Amygdala (tissue), 56 donors: ENCODE measurements around the gene KIAA0232.
"Not testable (repeated sequence)": the region's sequence is repeated elsewhere in the genome, so short reads cannot be mapped to it uniquely, and the experiment has no call there.

Experiments
- DNase-seq, 56 donors: peaks; one replicate each; lab custom pipeline; 2025; lab: John Stamatoyannopoulos, UW

KIAA0232 gene

DNA sequence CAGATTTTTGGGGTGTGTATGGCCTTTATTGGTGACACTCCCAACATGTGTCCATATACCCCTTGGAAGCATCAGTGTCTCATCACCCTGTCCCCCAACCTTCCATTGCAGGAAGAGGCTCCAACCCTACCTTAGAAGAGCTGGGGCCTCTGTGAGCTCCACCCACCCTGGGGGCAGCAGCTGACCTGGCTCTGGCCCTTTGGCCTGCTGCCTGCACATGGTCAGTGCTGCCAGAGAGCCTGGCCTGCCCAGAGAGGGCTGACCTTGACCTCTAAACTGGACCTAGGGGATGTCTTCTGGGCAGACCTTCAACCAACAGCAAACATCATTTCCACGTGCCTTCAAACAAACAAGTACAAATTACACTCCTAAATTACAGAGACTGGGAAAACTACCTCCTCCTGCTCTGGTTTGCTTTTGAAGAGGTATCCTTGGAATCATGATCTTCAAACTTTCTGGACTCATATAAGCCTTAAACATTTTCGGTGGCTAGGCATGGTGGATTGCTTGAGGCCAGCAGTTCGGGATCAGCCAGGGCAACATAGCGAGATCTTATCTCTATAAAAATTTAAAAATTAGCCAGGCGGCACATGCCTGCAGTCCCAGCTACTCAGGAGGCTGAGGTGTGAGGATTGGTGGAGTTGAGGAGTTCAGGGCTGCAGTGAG lies 27.3 kb upstream of the KIAA0232 start:
- no peak for DNase-seq

DNA sequence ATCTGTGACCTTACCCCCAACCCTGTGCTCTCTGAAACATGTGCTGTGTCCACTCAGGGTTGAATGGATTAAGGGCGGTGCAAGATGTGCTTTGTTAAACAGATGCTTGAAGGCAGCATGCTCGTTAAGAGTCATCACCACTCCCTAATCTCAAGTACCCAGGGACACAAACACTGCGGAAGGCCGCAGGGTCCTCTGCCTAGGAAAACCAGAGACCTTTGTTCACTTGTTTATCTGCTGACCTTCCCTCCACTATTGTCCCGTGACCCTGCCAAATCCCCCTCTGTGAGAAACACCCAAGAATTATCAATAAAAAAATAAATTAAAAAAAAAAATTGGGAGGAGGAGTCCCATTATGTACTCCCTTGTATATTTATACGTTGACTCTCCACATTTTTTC lies 26.2 kb upstream of the KIAA0232 start:
- not testable (repeated sequence) for DNase-seq

DNA sequence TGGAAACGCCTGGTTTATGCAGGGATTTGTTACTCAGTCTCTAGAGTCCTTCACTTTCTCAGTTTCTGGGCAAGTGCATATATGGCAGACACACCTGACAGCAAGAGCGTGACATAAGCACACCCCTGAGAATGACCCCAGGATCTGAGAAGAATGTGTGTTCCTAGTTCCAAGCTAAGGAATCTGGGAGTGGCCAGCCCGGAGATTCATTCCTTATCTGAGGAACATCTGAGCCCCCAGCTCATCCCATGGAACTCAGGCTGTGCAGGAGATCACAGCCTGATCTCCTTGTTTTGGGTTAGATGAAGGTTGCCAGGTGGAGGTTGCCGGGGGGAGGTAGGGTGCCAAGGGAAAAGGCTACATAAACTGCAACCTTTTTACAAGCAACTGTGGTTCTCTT lies 23.8 kb upstream of the KIAA0232 start:
- no peak for DNase-seq

DNA sequence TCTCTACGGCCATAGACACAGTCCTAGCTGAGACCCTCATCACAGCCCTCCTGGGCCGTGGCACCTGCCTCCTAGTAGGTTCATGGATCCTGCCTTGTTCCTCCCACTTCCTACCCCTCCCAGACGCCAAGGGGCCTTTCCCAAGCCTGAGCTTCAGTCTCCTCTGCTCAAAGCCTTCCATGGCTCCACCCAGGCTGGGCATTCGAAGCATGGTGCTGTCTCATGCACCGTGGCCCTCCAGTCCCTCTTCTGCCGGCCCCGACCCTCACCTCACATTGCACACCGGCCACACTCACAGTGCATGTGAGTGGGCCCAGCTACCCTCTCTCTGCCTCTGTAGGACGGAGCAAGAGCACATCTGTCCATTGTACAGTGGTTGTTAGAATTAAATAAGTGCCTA lies 21.7 kb upstream of the KIAA0232 start:
- no peak for DNase-seq

DNA sequence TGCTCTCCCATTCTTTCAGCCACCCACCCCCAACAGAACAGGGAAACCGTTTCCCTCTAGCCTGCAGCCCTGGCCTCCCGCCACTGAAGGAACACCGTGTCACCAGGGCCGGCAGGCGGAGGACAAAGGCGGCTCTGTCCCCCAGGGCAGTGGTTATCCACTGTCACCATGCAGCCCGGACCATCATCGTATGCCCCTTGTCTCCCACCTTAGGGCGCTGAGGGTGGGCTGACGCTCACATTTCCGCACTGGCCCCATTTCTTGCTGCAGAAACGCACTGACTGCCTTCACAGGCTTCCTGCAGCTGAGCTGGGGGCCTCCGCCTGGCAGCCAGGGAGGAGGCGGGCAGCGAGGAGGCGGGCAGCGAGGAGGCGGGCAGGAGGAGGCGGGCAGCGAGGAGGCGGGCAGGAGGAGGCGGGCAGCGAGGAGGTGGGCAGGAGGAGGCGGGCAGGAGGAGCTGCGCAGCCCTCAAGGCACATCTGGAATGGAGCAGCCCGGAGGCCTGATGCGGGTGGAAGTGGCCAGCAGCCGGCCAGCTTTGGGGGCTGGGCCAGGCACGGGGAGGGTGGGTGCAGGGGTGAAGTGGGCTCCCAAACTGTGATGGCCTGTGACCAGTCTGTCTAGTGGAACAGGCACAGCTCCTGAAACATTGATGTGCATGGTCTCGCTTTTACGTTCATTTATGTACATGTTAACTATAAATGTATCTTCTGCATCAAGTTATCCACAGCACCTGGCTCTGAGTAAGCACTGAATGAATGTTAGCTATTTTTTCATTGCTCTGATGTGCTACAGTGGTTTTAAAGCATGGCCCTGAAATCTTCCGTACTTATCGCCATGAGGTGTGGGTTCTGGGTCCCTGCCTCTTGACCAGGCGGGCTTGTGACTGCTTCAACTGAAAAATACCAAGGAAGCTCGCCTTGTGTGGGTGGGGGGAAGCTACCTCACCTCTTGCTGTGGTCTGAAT lies 20.6 kb upstream of the KIAA0232 start:
- DNase-seq, result peak in 38 of 56 donors; percentile 35 to 87 (median 62)

DNA sequence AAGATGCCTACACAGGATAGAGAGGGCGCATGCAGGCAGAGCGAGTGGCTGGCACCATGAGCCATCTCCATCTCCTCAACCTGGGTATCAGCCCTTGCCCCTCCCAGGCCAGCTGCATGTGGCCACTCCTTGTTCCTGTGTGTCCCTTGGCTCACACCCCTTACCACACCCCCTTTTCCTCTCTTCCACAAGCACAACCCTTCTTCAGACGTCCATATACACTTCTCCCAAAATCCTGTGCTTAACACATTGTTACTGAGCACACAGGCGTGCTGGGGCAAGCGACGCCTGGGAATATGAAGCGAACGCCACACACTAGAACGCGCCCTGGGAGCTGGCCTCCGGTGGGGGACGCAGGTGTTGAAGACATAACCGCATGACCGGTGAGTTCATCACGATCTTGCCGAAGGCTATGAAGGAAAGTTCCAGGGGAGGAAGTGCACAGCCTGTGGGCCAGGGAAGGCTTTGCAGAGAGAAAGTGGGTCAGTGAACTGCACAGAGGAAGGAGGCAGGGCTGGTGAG lies 19.1 kb upstream of the KIAA0232 start:
- no peak for DNase-seq

DNA sequence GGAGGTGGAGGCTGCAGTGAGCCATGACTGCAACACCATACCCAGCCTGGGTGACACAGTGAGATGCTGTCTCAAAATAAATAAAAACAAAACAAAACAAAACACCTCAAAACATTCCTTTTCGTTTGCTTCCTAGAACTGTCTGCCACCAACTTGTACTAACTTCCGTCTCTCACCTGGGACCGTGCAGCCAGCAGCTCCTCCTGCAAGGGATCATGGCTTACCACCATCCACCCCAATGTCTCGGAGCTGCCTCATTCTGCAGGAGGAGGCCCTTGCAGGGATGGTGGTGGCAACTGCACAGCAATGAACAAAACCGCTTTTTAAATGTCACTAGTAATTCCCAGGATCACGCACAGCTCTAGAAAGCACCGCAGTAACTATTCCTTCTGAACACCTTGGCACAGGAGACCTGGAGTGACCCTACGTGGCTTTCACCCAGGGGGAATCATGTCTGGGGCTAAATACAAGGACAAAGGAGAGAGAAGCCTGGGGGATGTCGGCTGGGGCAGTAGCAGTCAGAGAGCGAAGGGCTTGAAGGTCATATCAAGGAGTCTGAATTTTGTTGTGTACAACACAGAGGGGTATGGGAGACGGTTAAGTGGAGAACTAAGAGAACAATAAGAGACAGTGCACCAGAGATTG lies 17.4 kb upstream of the KIAA0232 start:
- DNase-seq, result no peak

DNA sequence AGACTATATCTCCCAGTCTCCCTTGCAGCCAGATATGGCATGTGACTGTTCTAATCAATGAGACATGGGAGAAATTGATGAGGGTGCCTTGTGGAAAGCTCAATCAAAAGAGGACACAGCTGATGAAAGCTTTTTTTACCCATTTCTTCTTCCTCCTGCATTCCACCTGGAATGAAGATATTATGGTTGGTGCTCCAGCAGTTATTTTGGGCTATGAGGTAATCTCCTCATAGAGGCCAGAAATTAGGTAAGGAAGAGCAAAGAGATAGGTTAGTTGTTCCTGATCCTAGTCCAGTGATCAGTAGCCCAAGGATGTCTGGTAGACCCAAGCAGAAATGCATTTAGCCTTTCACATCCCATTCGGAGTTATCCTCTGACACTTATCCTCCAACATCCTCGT lies 16.8 kb upstream of the KIAA0232 start:
- no peak for DNase-seq

DNA sequence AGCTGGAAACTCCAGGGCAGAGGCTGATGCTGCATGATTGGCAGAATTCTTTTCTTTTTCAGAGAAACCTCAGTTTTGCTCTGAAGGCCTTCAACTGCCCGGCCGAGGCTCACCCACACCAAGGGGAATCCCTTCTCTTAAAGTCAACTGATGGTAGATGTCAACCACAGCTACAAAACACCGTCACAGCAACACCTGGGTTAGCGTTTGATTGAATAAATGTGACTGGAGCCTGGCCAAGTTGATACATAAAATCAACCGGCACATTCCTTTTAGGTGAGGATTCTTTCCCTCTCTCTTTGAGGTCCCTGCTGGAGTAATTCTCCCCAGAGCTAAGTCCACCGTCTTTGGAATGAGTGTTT lies 15.2 kb upstream of the KIAA0232 start:
- no peak for DNase-seq

DNA sequence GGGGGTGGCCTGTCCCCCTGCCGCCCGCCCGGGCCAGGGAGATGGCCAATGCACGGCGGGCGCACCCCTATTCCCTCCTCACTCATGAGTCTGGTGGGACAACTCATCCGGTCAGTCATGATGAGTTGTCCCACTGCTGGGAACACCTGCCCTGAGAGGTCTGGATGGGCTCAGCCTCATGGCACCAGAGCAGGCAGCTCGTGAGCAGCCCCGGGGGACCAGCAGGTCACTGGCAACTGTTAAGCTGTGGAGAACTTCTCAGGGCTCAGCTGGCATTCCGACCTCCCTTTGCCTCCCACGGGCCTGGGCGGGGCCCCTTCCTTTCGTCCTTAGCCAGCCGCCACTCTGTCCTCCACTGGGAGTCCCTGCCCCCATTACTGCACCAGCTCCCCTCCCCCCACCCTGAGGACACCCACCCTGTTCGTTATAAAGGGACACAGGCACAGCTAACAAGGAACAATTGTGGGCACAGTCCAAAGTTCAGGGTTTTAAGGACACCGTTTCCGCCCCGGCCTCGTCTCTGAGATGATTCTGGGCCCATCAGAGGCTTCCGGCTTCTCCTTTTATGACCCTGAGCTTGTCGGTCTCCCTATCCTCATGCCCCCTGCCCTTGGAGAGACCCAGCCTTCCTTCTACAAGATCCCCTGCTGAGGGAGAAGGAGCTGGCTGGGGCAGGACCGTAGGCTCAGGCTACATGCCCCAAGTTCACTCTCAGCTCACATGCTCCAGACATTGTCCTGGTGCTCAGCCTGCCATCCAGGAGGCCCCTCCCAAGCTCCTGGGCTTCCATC lies 14.6 kb upstream of the KIAA0232 start:
- DNase-seq, result no peak

DNA sequence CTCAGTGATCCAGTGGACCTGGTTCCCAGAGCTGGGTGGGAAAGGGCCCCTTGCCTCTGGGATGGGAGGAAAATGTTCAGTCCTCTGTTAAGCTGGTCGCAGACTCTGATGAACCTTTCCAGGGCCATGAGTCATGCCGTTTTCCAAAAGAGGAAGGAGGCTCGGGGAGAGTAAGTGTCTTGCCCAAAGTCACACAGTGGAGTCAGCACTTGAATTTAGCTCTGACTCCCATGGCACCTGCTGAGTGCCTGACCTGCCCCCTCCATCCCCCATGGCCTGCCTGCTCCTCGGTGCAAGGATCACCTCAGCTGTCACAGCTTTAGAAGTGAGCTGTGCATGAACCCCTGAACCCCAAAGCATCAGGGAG lies 14.0 kb upstream of the KIAA0232 start:
- no peak for DNase-seq

DNA sequence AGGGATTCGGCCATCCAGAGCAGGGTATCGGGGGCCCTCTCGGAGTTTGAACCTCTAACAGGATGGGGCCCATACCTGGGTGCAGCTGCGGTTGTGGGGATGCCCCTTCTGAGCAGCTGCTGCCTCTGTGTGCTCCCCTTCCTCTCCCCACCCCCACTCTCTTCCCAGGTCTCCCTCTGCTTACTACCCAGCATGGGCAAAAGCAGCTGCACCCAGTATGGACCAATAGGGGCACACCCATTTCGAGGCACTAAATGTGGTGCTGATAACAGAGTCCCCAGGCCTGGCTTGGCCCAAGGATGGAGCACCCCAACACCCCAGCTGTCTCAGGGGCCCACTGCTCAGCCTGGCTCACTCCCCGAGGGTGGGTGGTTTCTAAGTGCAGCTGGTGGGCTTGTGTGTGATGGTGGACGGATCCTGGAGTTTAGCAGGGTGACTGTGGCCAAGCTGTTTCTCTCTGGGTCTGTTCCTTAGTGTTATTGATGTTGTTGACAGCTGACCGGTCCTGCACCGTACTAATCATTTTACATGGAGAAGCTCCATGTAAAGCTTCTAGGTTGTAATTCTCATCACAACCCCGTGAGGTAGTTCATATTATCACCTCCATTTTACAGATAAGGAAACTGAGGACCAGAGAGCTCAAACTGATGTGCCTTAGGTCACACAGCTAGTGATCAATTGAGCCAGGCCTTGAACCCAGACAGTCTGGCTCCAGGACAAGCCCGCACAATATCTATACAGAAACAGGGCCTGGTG lies 13.1 kb upstream of the KIAA0232 start:
- no peak for DNase-seq

DNA sequence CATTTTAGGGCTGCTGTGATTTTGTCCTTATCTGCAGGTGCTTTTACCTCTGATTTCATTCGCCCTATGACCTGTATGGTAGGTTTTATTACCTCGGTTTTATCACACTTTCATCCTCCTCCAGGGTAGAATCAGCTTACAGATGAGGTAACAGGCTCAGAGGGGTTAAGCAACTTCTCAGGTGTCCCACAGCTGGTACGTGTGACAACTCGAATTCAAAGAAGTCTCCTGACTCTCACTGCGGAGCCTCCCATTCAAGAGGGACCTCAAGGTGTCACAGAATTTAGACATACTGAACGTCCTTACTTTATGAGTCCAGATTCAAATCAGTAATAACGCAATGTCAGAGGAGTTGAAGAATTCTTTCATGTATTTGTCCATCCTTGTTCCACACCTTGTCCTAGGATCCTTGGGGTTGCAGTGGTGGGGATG lies 12.5 kb upstream of the KIAA0232 start:
- DNase-seq, result no peak

DNA sequence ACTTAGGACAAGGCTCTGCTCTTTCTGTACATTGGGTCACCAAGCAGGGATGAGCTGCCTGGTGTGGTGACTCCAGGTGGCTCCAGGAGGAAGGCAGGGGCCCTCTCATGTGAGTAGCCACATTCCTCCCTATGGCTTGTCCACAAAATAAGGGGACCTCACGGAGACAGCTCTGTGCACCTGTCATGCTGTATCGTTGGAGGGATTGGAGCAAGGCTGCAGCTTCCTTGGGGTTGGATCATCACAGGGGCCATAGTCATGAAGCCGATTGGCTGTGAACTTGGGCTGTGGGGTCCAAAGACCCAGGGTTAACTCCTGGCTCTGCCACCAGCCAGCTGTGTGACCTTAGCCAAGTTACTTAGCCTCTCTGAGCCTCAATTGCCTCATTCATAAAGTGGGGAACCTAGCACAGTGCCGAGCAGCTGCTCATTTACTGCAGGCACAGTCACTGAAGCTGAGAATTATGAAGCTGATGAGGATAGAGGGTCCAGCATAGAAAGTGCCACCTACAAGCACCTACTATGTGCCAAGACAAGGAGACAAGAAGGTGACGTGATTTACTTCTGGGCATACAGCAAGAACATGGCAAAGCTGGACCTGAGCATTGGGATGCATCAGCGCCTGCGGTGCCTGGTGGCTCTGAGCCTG lies 11.8 kb upstream of the KIAA0232 start:
- no peak for DNase-seq

DNA sequence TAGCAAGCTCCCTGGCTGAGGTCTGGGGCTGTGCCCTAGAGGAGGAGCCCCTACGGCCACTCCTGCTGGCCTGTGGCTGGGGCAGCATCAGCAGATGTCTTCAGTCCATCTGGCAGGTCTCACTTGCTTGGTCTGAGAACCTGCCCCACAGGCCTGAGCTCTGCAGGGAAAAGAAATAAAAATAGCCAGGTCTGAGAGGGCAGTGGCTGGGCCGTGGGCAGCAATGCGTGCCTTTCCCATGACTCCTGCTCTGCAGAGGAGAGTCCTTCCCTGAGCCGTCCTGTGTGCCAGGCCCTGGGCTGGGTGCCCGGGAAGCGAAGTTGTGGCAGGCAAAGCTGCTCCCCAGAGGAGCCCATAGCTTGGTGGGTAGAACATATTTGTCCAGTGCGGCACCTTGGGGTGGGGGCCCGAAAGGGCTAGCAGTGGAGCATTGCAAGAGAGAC lies 11.3 kb upstream of the KIAA0232 start:
- peak in 1 of 56 donors; percentile 46 for DNase-seq

DNA sequence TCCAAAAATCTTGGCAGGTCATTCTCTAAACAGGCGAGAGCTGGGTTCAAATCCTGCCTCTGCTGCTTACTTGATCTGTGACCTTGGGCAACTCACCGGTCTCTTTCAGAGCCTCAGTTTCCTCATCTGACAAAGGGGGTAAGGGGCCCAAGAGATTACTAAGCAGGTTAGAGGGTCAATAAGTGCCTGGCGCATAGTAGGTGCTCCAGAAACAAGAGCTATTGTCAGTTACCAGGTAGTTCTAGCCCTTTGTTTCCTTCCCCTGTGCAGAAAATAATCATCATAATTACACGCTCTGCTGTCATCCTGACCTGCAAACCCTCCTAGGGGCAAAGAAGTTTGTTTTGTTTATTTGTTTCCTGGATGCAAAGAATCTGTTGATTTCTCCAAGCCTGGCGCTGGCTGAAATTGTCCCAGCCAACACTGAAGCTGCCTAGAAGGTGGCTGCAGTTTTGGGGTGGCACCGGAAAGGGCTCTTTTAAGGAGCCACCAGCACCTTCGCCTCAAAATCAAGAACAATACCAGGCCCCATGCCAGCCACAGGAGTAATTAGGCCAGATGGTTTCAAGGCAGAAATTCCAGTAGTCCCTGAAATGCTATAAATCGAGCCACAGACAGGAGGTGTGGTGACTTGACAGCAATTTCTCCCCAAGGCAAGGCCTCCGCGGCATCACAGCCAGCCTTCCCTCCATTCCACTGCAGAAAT lies 10.2 kb upstream of the KIAA0232 start:
- no peak for DNase-seq

DNA sequence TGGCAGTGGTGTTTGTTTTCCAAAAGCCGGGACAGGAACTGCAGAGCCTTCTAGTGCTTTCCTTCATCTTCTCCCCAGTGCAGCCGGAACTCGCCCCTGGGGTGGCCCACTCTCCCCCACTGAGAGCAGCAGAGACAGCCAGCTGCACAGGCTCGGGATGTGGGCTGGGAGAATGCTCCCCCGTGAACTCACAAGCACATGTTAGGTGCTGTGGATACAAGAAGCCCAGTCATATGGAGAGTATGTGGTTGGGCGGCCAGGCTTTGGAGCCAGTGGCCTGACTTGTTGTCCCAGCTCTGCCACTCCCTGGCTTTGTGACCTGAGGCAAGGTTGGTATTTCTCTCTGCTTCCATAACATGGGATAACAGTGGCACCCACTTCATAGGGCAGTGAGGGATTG lies 9.4 kb upstream of the KIAA0232 start:
- peak in 1 of 56 donors; percentile 13 for DNase-seq
